ENCODE measurements around the gene INSIG2. TPM values are rescaled to one million over a fixed set of nuclear protein-coding genes. Genes with fewer than 3 reads are reported as not detected.

The INSIG2 gene
- total RNA-seq, 1 experiment from 2014 or later: 10.7 TPM

DNA sequence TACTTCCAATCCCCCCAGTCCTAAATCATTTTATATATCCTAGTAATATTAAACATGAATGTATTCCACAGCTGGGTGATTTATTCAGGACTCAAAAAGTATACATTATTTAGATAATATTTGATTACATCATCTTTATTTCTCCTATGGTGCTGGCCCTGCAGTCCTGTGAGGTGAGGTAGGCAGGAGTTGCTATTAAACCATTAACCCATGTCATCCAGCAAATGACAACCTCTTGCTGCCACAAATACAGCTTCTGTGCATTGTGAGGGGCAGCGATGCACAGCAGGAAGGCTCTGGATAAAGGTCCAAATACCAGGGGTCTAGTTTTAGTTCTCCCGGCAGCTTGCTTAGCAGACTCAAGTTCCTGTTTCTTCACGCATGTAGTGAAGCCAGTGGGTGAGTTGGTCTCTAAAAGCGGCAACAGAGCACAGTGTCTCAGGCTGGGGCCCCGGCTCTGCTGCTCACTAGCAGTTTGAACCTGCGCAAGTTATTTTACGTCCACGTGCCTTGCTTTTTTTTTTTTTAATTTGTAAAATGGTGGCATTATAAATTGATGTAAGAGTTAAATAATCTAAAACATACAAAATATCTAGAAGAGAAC lies 36.1 kb downstream of the INSIG2 start (continued):
- TF ChIP-seq, protein P1, sequence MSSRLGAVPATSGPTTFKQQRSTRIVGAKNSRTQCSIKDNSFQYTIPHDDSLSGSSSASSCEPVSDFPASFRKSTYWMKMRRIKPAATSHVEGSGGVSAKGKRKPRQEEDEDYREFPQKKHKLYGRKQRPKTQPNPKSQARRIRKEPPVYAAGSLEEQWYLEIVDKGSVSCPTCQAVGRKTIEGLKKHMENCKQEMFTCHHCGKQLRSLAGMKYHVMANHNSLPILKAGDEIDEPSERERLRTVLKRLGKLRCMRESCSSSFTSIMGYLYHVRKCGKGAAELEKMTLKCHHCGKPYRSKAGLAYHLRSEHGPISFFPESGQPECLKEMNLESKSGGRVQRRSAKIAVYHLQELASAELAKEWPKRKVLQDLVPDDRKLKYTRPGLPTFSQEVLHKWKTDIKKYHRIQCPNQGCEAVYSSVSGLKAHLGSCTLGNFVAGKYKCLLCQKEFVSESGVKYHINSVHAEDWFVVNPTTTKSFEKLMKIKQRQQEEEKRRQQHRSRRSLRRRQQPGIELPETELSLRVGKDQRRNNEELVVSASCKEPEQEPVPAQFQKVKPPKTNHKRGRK (CRISPR knock-in tag; IDR thresholded peaks at IDR 0.05; ENCODE audit: borderline replicate concordance): no peak
- TF ChIP-seq ZNF121 (CRISPR knock-in tag; IDR thresholded peaks at IDR 0.05) (no peak), GTF2I (CRISPR knock-in tag; conservative IDR thresholded peaks at IDR 0.05) (no peak)

DNA sequence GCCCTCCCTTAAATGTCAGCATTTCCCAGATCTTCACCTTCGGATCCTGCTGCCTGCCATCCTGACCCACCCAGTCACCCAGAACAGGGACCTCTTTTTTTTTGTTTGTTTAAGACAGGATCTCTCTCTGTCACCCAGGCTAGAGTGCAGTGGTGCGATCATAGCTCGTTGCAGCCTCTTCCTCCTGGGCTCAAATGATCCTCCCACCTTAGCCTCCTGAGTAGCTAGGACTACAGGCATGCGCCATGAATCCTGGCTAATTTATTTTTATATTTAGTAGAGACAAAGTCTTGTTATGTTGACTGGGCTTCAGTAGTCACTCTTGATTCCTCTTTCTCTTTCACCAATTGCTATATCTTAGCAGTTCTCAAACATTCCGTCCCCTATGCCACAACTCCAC lies 39.0 kb downstream of the INSIG2 start:
- CTCF ChIA-PET: no interaction called here

DNA sequence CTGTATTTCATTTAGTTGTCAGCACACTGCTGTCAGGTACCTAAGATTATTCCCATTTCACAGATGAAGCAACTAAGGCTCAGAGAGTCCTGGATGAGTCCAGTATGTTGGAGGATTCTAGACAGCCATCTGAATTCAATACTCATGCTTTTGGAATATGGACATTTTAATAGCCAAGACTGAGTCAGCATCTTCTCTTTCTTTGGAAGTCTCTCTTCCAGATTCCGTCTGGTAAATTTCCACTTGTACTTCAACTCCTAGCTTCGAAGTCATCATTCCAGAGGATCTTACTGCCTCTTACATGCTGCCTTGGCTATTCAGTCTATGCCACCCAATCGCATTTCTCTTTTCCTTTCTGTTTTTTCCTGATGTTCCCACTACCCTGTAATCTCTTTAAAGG lies 40.6 kb downstream of the INSIG2 start:
- Mint-ChIP-seq H3K9me3 (no peaks in the 10 kb centered on the region), H3K36me3 (no peaks in the 10 kb centered on the region), H3K27ac (no peak overlapping the region), H3K4me3 (no peak overlapping the region), H3K27me3 (ENCODE audit: low read depth) (no peaks in the 10 kb centered on the region), H3K4me1 (no peaks in the 10 kb centered on the region)
- DNase-seq (ENCODE audit: low spot score) (no peak), ATAC-seq (no peak)
- ChIA-PET CTCF (no interaction called here), POLR2A (no interaction called here)
- TF ChIP-seq CBFB (CRISPR knock-in tag; IDR thresholded peaks at IDR 0.05; ENCODE audit: low read depth): no peak
- TF ChIP-seq, protein P2, sequence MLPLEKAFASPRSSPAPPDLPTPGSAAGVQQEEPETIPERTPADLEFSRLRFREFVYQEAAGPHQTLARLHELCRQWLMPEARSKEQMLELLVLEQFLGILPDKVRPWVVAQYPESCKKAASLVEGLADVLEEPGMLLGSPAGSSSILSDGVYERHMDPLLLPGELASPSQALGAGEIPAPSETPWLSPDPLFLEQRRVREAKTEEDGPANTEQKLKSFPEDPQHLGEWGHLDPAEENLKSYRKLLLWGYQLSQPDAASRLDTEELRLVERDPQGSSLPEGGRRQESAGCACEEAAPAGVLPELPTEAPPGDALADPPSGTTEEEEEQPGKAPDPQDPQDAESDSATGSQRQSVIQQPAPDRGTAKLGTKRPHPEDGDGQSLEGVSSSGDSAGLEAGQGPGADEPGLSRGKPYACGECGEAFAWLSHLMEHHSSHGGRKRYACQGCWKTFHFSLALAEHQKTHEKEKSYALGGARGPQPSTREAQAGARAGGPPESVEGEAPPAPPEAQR (CRISPR knock-in tag; IDR thresholded peaks at IDR 0.05): no peak
- TF ChIP-seq, protein P3, sequence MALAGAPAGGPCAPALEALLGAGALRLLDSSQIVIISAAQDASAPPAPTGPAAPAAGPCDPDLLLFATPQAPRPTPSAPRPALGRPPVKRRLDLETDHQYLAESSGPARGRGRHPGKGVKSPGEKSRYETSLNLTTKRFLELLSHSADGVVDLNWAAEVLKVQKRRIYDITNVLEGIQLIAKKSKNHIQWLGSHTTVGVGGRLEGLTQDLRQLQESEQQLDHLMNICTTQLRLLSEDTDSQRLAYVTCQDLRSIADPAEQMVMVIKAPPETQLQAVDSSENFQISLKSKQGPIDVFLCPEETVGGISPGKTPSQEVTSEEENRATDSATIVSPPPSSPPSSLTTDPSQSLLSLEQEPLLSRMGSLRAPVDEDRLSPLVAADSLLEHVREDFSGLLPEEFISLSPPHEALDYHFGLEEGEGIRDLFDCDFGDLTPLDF (CRISPR knock-in tag; IDR thresholded peaks at IDR 0.05): no peak

More for the DNA sequence above, 39.0 kb downstream of the INSIG2 start:
- no peak for DNase-seq (ENCODE audit: low spot score)
- Mint-ChIP-seq H3K9me3 (no peaks in the 10 kb centered on the region), H3K4me3 (no peak overlapping the region), H3K27ac (no peak overlapping the region), H3K27me3 (ENCODE audit: low read depth) (no peaks in the 10 kb centered on the region), H3K4me1 (peaks cover 8% of the 10 kb centered on the region), H3K36me3 (no peaks in the 10 kb centered on the region)
- TF ChIP-seq, protein P4, sequence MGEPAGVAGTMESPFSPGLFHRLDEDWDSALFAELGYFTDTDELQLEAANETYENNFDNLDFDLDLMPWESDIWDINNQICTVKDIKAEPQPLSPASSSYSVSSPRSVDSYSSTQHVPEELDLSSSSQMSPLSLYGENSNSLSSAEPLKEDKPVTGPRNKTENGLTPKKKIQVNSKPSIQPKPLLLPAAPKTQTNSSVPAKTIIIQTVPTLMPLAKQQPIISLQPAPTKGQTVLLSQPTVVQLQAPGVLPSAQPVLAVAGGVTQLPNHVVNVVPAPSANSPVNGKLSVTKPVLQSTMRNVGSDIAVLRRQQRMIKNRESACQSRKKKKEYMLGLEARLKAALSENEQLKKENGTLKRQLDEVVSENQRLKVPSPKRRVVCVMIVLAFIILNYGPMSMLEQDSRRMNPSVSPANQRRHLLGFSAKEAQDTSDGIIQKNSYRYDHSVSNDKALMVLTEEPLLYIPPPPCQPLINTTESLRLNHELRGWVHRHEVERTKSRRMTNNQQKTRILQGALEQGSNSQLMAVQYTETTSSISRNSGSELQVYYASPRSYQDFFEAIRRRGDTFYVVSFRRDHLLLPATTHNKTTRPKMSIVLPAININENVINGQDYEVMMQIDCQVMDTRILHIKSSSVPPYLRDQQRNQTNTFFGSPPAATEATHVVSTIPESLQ (CRISPR knock-in tag; IDR thresholded peaks at IDR 0.05): no peak
- TF ChIP-seq ZNF317 (CRISPR knock-in tag; IDR thresholded peaks at IDR 0.05; ENCODE audit: borderline replicate concordance, low read depth) (no peak), SP1 (CRISPR knock-in tag; conservative IDR thresholded peaks at IDR 0.05) (no peak), ZNF232 (CRISPR knock-in tag; IDR thresholded peaks at IDR 0.05) (no peak), FOXP1 (CRISPR knock-in tag; IDR thresholded peaks at IDR 0.05; ENCODE audit: borderline replicate concordance) (no peak)
- TF ChIP-seq, protein P5, sequence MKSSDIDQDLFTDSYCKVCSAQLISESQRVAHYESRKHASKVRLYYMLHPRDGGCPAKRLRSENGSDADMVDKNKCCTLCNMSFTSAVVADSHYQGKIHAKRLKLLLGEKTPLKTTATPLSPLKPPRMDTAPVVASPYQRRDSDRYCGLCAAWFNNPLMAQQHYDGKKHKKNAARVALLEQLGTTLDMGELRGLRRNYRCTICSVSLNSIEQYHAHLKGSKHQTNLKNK (CRISPR knock-in tag; IDR thresholded peaks at IDR 0.05): no peak
- POLR2A ChIA-PET: no interaction called here
- no peak for ATAC-seq

DNA sequence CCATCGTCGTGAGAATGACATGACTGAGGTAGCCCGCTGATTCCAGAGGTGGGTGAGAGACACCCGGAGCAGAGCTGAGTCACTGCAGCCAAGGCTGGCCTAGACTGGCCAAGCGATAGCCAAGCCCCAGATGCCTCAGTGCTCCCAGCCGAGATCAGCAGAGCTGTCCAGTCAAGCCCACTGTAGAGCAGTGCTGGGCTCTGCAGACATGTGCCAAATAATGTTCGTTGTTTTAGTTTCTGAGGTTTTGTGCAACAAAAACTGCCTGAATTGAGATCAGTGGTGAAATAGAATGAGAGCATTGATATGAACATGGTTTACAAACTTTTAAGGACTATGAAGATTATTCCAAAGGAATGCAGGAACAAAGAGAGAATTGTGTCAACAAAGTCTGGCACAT lies 42.1 kb downstream of the INSIG2 start:
- ChIA-PET CTCF (interaction anchor here (0.8 kb wide), 1 partner anchor 12 kb away, joined by 4 read pairs; no protein-coding TSS in a partner anchor), POLR2A (no interaction called here)
- Mint-ChIP-seq H3K36me3 (no peaks in the 10 kb centered on the region), H3K9me3 (no peaks in the 10 kb centered on the region), H3K4me1 (no peaks in the 10 kb centered on the region), H3K4me3 (no peak overlapping the region), H3K27me3 (ENCODE audit: low read depth) (no peaks in the 10 kb centered on the region), H3K27ac (no peak overlapping the region)
- DNase-seq (ENCODE audit: low spot score): no peak
- ATAC-seq: peak; percentile 38
- TF ChIP-seq, protein P6, sequence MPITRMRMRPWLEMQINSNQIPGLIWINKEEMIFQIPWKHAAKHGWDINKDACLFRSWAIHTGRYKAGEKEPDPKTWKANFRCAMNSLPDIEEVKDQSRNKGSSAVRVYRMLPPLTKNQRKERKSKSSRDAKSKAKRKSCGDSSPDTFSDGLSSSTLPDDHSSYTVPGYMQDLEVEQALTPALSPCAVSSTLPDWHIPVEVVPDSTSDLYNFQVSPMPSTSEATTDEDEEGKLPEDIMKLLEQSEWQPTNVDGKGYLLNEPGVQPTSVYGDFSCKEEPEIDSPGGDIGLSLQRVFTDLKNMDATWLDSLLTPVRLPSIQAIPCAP (CRISPR knock-in tag; IDR thresholded peaks at IDR 0.05): no peak
- TF ChIP-seq GABPB1 (CRISPR knock-in tag; IDR thresholded peaks at IDR 0.05) (no peak), ZNF317 (CRISPR knock-in tag; IDR thresholded peaks at IDR 0.05; ENCODE audit: borderline replicate concordance, low read depth) (no peak), SMAD4 (CRISPR knock-in tag; IDR thresholded peaks at IDR 0.05) (no peak), FOXJ3 (CRISPR knock-in tag; IDR thresholded peaks at IDR 0.05; ENCODE audit: borderline replicate concordance) (no peak)

Data from WTC11 (cell line).